A673 (cell line): ENCODE measurements around the gene PDLIM4. TPM values are rescaled to one million over a fixed set of nuclear protein-coding genes. Genes with fewer than 3 reads are reported as not detected.

Source experiments
- Bru-seq: library from RNA; stranded (reverse); fragments of 400-500 nt; gene quantifications from one replicate; lab custom pipeline; 2021; lab: Mats Ljungman, UMichigan
- BruChase-seq, 2 experiments: library from RNA; stranded (reverse); fragments of 400-500 nt; gene quantifications; one replicate each; lab custom pipeline; 2021; lab: Mats Ljungman, UMichigan
- BruUV-seq: library from RNA; stranded (reverse); fragments of 400-500 nt; replicated peaks from 2 replicates; lab custom pipeline; 2021; lab: Mats Ljungman, UMichigan
- CTCF ChIA-PET: fragments of 300-600 bp; sonication (Branson Sonifier 250); formaldehyde crosslinking; loops from one replicate; lab custom pipeline; 2022; ENCODE audit warnings: antibody characterized with exemption; lab: Charles Lee
- POLR2A ChIA-PET: fragments of 300-600 bp; sonication (Branson Sonifier 250); formaldehyde crosslinking; loops from one replicate; lab custom pipeline; 2022; ENCODE audit warnings: antibody characterized with exemption; ENCODE audit not compliant: low non-redundant PET; lab: Charles Lee
- DNase-seq: peaks from one replicate; pipeline ENCODE4 v3.0.0-alpha.2; 2015; ENCODE audit warnings: low spot score
- H3K27ac ChIP-seq: fragments of 200-600 bp; sonication (generic); 2 replicates; pipeline ENCODE4 v1.5.1; 2016; ENCODE audit warnings: mixed run types, low read depth, mild to moderate bottlenecking, mixed read lengths, antibody characterized with exemption, low read length; ENCODE audit not compliant: poor library complexity, severe bottlenecking
- H3K27me3 ChIP-seq: fragments of 200-600 bp; sonication (generic); replicated peaks from 2 replicates; pipeline ENCODE4 v1.6.1; 2017; ENCODE audit warnings: mixed run types, low read depth, mild to moderate bottlenecking, mixed read lengths, antibody characterized with exemption, low read length; ENCODE audit not compliant: insufficient read depth, poor library complexity
- H3K36me3 ChIP-seq: fragments of 200-600 bp; sonication (generic); 2 replicates; pipeline ENCODE4 v1.6.1; 2016; ENCODE audit warnings: mixed run types, mild to moderate bottlenecking, mixed read lengths, antibody characterized with exemption, low read length; ENCODE audit not compliant: insufficient read depth, poor library complexity, severe bottlenecking
- H3K4me1 ChIP-seq: fragments of 200-600 bp; sonication (generic); 2 replicates; pipeline ENCODE4 v1.6.1; 2017; ENCODE audit warnings: mixed run types, mild to moderate bottlenecking, mixed read lengths, antibody characterized with exemption, low read length; ENCODE audit not compliant: insufficient read depth, poor library complexity, severe bottlenecking
- H3K4me3 ChIP-seq: fragments of 200-600 bp; sonication (generic); 2 replicates; pipeline ENCODE4 v1.5.1; 2016; ENCODE audit warnings: low read depth, mixed run types, mild to moderate bottlenecking, mixed read lengths, low read length; ENCODE audit not compliant: poor library complexity, severe bottlenecking
- H3K9me3 ChIP-seq: fragments of 200-600 bp; sonication (generic); 2 replicates; pipeline ENCODE4 v1.6.1; 2016; ENCODE audit warnings: mixed run types, low read depth, mild to moderate bottlenecking, mixed read lengths, antibody characterized with exemption, low read length; ENCODE audit not compliant: poor library complexity, severe bottlenecking
- EZH2 ChIP-seq: fragments of 200-600 bp; sonication (generic); IDR thresholded peaks from 2 replicates; pipeline ENCODE4 v1.6.1; 2017; ENCODE audit warnings: borderline replicate concordance, low read depth, mild to moderate bottlenecking, mixed read lengths, antibody characterized with exemption, low read length; ENCODE audit not compliant: poor library complexity, severe bottlenecking
- intact Hi-C: fragments of 100-400 bp; cut with micrococcal nuclease; formaldehyde crosslinking; loops from one replicate; pipeline ENCODE4 v1.10.0; 2022; ENCODE audit not compliant: unreplicated experiment
- long read RNA-seq: library from polyadenylated mRNA; stranded (forward); transcript quantifications from one replicate; pipeline ENCODE4 v2.0.0, GENCODE V29; 2022
- total RNA-seq: library from RNA; stranded (reverse); gene quantifications from 2 replicates; pipeline ENCODE4 v1.2.3, GENCODE V29; 2021
- TF ChIP-seq, protein P1 (sequence below): fragments of 300-800, 200-600 bp; sonication (generic); conservative IDR thresholded peaks from 2 replicates; pipeline ENCODE4 v1.5.1; 2017; ENCODE audit warnings: low read depth, mild to moderate bottlenecking, antibody characterized with exemption, low read length, moderate library complexity, mixed read lengths

Gene PDLIM4, protein sequence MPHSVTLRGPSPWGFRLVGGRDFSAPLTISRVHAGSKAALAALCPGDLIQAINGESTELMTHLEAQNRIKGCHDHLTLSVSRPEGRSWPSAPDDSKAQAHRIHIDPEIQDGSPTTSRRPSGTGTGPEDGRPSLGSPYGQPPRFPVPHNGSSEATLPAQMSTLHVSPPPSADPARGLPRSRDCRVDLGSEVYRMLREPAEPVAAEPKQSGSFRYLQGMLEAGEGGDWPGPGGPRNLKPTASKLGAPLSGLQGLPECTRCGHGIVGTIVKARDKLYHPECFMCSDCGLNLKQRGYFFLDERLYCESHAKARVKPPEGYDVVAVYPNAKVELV
- 6.0 and 8.9 TPM in 2 replicates for total RNA-seq
- Bru-seq, nascent RNA, result percentile 34 among the genes with signal in this experiment
- BruChase-seq, experiment 1, labeled RNA remaining after a 2-hour chase, result percentile 33 among the genes with signal in this experiment
- percentile 27 among the genes with signal in this experiment for BruChase-seq, experiment 2, labeled RNA remaining after a 6-hour chase
- long read RNA-seq, transcript PDLIM4-201 (7 exons, 2,282 nt), result major isoform, 30 of 36 reads
- long read RNA-seq, partial matches to known transcripts, result 2 of 36 reads
- long read RNA-seq, other reads (novel, unspliced or antisense), result 3 of 36 reads

DNA sequence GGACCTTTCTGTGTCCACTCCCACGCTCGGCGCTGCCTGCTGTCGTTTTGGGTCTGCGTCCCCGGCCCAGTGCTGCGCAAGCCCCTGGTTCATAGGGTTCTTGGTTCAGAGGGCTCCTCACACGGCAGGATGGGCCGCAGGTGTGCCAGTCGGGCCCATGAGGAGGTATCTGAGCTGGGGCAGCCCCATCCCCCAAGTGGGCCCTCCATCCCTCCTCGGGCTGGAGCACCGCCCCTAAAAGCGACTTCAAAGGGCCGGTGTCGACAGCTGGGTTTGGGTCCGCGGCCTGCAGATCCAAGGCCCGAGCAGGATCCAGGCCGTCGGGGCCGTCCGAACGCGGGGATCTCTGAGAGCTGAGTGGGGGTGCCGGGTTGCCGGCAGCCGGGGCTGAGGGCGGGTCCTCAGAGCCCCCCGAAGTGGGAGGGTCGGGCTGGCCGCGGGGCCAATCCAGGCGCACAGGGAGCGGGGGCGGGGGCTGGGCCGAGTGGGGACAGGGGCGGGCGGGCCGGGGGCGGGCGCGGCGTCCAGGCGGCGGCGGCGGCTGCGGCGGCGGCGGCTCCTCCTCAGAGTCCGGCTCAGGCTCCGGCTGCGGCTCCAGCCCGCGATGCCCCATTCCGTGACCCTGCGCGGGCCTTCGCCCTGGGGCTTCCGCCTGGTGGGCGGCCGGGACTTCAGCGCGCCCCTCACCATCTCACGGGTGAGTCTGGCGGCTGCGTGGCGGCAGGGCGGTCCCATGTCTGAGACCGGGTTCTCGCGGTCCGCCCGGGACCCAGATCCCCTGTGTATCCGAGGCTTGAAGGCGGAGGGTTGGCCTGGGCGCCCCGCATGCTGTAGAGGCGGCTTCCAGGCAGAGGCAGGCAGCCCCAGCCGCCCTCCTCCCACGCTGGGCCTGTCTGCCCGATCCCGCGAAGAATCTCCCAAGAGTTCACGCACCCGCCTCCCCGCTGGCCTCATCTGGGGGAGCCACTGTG is at the start of gene PDLIM4:
Gene PDLIM4 (plus strand): TSS at position 566 of the 971 bp plus-strand sequence. CDS start 39 bp downstream, at position 605.
- CTCF ChIA-PET, result no interaction called here
- POLR2A ChIA-PET, result no interaction called here
- intact Hi-C loops, result no loop called here
- H3K4me1 ChIP-seq, result peaks cover 16% of the 10 kb centered on the region
- DNase-seq, result peak; percentile 29
- no peaks in the 10 kb centered on the region for H3K9me3 ChIP-seq
- TF ChIP-seq EZH2, result no peak
- TF ChIP-seq, protein P1, sequence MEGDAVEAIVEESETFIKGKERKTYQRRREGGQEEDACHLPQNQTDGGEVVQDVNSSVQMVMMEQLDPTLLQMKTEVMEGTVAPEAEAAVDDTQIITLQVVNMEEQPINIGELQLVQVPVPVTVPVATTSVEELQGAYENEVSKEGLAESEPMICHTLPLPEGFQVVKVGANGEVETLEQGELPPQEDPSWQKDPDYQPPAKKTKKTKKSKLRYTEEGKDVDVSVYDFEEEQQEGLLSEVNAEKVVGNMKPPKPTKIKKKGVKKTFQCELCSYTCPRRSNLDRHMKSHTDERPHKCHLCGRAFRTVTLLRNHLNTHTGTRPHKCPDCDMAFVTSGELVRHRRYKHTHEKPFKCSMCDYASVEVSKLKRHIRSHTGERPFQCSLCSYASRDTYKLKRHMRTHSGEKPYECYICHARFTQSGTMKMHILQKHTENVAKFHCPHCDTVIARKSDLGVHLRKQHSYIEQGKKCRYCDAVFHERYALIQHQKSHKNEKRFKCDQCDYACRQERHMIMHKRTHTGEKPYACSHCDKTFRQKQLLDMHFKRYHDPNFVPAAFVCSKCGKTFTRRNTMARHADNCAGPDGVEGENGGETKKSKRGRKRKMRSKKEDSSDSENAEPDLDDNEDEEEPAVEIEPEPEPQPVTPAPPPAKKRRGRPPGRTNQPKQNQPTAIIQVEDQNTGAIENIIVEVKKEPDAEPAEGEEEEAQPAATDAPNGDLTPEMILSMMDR, result no peak
- no peaks in the 10 kb centered on the region for H3K36me3 ChIP-seq
- peak within 1 kb of the TSS; percentile 53 for H3K4me3 ChIP-seq
- no peak within 1 kb of the TSS for H3K27ac ChIP-seq
- no peaks in the 10 kb centered on the region for H3K27me3 ChIP-seq
- no TSS peak for BruUV-seq

DNA sequence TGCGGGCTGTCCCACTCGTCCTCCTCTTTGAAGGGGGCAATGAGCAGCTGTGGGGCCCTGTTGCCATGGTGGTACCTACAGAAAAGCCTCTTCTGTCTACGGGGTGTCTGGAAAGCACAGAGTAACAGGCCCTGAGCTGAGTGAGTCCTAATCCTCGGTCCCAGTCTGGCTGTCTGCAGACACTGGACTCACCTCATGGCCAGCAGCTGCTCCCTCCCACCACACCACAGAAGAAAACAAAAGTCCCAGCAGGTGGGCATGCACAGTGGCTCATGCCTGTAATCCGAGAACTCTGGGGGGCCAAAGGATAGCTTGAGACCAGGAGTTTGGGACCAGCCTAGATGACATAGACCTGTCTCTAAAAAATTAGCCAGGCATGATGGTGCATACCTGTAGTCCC is 49.7 kb upstream of the PDLIM4 start:
- Histone ChIP-seq H3K36me3 (no peaks in the 10 kb centered on the region), H3K27ac (no peak overlapping the region), H3K4me1 (no peaks in the 10 kb centered on the region), H3K9me3 (no peaks in the 10 kb centered on the region), H3K27me3 (no peaks in the 10 kb centered on the region), H3K4me3 (no peak overlapping the region)
- BruUV-seq, result no TSS peak
- POLR2A ChIA-PET, result no interaction called here
- no peak for TF ChIP-seq EZH2
- TF ChIP-seq, protein P1, result no peak
- intact Hi-C loops, result no loop called here
- no peak for DNase-seq
- CTCF ChIA-PET, result no interaction called here

DNA sequence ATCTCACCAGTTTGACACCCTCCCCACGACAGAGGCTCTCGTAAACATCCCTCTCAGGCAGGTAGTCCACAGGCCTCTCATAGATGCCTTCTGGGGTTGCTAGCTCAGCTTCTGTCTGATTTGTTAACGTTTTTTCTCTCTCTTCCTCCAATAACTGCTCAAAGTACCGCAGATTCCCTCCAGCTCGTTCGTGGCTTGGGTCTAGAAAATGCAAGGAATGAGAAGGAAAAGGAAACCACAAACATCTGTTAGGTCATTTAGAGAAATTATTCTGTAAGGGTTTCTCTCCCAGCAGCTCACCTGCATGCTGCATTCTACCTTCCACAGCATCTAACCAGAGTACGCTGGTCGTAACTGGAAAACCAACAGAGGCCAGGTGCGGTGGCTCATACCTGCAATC is 48.4 kb upstream of the PDLIM4 start:
- POLR2A ChIA-PET, result no interaction called here
- intact Hi-C loops, result no loop called here
- H3K9me3 ChIP-seq, result no peaks in the 10 kb centered on the region
- DNase-seq, result no peak
- BruUV-seq, result no TSS peak
- no peak for TF ChIP-seq EZH2
- TF ChIP-seq, protein P1, result no peak
- H3K27ac ChIP-seq, result no peak overlapping the region
- no peaks in the 10 kb centered on the region for H3K27me3 ChIP-seq
- no peaks in the 10 kb centered on the region for H3K4me1 ChIP-seq
- H3K36me3 ChIP-seq, result no peaks in the 10 kb centered on the region
- H3K4me3 ChIP-seq, result no peak overlapping the region
- CTCF ChIA-PET, result no interaction called here
